CD4-positive, alpha-beta T cell treated with Interleukin-15 for 4 hours (primary cell): ENCODE data around the gene STK31.
"Not testable (repeated sequence)": the region's sequence is repeated elsewhere in the genome, so short reads cannot be mapped to it uniquely, and the experiment has no call there.

Experiments used
- DNase-seq: peaks from one replicate; pipeline ENCODE4 v3.0.0-alpha.2; 2020; ENCODE audit warnings: low spot score

Gene STK31

DNA sequence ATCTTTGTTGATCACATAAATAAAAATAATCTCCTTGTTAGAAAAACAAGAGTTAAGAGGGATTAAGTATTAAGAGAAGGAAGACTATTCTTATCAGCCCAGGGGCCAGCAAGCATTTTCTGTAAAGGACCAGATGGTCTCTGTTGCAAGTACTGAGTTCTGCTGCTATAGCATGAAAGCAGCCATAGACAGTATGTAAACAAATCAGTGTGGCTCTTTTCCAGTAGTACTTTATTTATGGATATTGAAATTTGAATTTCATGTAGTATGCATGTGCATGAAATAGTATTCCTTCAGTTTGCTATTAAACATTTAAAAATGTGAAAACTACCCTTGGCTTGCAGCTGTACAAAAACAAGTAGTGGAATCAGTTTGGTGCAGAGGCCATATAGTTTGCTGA lies 81.7 kb downstream of the STK31 start:
- DNase-seq: no peak

DNA sequence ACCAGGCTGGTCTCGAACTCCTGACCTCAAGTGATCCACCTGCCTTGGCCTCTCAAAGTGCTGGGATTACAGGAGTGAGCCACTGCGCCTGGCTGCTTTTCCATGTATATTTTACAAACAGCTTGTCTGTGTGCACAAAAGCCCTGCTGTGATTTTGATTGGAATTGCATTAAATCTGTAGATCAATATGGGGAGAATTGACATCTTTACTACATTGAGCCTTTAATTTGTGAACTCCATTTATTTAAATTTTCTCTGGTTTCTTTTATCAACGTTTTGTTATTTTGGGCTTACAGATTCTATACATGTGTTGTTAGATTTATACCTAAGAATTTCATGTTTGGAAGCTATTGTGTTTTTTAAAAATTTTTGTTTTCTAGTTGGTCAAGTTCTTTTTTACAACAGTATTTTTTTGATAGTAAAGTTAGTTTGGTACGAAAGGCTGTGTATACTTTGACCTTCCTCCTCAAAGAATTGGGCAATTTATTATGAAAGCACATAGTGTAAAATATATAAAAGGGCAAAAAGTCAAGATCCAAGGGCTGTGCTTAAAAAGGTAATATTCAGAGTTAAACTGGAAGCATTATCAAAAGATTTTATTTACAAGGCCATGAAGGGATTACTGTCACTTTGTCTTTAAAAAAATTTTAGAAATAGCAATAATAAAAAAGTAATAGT lies 92.8 kb downstream of the STK31 start:
- no peak for DNase-seq

DNA sequence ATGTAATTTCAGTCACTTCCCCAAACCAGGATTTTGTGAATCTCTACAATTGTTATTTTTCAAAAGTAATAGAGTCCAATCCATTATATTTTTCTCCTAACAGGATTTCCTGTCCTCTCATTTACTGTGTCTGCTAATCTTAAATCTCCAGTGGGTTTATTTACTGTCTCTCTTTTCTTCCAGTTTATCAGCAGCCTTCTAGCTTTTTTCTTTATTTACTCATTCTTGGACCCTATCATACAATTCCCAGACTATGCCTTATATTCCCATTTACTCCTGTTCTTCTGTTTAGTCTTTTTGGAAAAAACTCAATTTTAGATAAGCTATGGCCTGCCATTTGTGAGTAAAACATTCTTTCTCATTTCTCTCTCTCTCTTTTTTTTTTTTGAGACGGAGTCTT lies 94.7 kb downstream of the STK31 start:
- DNase-seq: no peak

DNA sequence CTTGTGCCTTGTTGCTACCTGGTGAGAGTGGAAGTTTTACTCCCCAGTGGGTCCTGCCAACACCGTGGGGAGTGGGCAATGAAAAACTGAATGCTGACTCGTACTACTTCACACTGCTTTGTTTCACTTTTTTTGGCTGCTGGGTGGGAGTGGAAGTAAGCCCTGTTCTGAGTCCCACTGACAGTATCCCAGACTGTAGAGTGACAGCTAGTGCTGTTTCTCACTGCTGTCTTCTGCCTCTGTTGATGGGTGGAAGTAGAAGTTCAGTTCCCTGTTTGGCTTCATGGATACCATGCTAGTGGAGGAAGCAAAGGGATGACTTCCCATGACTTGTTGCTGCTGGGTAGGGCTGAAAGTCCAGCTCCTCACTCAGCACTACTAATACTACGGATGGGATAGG lies 98.4 kb downstream of the STK31 start:
- no peak for DNase-seq

DNA sequence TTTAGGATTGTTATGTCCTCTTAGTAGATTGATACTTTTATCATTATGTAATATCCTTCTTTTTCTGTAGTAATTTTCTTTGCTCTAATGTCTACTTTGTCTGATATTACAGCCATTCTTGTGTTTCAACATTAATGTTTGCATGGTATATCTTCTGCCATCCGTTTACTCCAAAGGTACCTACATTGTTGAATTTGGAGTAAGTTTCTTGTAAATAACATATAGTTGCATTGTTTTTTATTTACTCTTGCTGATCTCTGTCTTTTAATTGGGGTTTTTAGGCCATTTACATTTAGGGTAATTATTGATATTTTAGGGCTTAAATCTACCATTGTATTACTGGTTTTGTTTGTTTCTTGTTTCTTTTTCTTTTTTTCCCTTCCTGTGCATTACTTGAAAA lies 100.1 kb downstream of the STK31 start:
- DNase-seq: no peak

DNA sequence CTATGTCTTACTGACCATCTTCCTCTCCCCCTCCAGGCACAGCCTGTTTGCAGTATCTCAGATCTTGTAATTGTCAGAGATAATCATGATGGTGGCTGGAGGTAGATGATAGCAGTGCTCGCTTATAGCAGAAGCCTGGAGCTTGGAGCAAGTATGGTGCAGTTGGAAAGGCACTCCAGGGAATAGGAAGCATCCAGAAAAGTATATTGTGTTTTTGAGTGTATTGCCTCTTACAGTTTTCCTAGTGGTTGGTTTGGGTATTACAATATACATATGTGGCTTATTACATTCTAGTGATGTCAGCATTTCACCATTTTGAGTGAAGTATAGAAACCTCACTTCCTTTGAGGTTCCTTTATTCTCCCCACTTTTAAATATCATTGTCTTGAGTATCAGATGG lies 101.5 kb downstream of the STK31 start:
- no peak for DNase-seq

DNA sequence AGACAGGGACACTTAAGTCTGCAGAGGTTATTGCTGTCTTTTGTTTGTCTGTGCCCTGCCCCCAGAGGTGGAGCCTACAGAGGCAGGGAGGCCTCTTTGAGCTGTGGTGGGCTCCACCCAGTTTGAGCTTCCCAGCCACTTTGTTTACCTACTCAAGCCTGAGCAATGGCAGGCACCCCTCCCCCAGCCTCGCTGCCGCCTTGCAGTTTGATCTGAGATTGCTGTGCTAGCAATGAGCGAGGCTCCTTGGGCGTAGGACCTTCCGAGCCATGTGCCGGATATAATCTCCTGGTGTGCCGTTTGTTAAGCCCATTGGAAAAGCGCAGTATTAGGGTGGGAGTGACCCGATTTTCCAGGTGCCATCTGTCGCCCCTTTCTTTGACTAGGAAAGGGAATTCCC lies 118.1 kb downstream of the STK31 start:
- not testable (repeated sequence) for DNase-seq

DNA sequence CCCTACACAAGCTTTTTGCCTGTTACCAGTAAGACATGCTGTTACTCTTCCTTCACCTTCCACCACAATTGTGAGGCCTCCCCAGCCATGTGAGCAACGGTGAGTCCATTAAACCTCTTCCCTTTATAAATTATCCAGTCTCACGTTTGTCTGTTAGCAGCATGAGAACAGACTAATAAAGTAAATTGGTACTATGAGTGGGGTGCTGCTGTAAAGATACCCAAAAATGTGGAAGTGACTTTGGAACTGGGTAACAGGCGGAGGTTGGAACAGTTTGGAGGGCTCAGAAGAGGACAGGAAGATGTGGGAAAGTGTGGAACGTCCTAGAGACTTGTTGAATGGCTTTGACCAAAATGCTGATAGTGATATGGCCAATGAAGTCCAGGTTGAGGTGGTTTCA lies 122.7 kb downstream of the STK31 start:
- not testable (repeated sequence) for DNase-seq

DNA sequence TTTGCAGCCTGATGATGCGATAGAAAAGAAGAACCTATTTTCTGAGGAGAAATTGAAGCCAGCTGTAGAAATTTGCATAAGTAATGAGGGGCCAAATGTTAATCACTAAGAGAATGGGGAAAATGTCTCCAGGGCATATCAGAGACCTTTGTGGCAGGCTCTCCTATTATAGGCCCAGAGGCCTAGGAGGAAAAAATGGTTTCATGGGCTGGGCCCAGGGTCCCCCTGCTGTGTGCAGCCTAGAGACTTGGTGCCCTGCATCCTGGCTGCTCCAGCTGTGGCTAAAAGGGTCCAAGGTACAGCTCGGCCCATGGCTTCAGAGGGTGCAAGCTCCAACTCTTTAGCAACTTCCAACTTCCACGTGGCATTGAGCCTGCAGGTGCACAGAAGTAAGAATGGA lies 123.4 kb downstream of the STK31 start:
- no peak for DNase-seq

DNA sequence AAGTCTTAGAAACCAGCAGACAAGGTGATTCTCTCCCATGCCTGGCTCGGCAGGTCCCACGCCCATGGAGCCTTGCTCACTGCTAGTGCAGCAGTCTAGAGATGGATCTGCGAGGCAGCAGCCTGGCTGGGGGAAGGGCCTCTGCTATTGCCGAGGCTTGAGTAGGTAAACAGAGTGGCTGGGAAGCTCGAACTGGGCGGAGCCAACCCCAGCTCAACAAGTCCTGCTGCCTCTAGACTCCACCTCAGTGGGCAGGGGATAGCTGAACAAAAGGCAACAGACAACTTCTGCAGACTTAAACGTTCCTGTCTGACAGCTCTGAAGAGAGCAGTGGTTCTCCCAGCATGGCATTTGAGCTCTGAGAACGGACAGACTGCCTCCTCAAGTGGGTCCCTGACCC lies 134.8 kb downstream of the STK31 start:
- not testable (repeated sequence) for DNase-seq

DNA sequence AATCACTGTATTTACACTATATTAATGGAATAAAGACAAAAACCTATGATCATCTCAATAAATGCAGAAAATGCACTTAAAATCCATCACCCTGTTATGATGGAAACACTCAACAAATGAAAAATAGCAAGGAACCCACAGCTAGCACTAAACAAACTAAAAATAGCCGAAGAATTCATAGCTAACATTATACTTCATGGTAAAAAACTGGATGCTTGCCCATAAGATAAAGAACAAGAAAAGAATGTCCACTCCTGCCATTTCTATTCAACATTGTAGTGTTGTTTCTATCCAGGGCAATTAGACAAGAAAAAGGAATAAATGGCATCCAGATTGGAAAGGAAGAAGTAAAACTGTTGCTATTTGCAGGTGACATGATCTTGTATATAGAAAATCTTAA lies 142.1 kb downstream of the STK31 start:
- no peak for DNase-seq

DNA sequence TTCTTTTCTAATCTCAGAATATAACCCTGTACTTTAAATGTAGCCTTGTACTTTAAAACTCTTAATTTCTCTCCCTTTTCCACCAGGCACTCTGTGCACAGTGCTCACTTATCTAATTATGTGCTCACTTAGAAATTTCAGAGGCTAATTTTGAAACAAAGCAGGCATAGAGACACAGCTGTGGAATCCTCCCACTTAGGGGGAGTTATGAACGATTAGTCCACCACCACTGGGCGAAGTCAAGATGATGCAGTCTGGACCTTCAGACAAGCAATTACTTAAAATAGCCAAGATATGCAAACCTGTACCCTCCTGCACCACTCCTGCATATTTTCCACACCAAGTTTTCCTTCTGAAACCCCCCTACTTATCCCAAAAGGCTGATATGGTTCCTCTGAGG lies 143.0 kb downstream of the STK31 start:
- no peak for DNase-seq

DNA sequence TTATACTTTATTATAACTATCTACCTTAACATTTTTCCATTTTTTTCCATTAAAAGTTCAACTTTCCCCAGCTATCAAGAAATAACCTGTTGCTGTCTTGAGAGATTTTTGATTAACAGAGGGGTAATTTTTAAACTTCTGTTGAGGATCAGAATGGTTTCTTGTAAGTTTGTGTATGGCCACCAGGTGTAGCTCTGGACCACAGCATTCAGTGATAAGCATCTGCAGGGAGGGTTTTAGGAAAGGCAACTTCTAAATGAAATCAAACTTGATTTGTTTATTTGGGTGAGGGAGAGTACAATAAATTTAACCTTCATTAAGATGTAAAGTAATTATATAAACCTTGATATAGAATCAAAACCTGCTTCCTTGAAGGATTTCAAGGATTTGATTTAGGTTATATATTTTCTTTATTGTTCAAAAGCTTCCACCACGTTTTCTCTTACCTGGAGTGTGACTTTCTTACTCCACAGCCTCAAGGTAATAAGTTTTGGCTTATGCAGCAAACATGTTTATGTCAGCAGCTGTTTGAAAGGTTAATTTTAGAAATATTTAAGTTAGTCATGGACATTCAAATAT lies 153.3 kb downstream of the STK31 start:
- peak; percentile 12 for DNase-seq

DNA sequence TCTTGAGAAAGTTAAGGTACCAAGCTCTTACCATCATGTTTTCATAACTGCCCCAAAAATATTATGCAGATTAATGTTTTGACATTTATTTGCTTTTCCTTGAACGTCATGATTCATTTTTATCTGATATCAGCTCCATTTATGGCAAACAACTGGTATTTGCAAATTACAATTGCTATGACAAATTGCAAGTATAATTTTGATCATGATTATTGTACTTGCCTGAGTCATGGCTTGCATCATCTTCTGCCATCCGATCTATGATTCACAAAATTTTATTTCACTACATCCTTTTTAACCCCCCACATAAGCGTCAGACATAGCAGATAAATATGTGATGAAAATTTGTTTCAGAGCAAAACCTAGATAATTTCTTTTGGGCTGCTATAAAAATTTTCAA lies 155.0 kb downstream of the STK31 start:
- no peak for DNase-seq

DNA sequence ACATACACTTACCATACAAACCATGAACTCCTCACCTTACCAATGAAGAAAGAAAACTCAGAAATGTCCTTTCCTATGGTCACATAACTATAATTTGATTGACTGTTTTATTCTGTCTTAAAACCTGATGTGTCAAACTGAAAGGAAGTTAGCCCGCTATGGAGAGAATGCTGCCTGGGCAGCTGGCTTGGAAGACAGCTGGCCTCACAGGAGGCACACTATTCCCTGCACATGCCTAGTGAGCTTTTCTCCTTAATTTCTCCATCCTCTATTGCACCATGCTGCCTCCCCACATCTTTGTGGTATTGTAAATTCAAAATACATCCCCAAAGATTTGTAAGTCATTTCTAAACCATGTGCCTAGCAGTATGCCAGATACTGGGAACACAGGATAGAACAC lies 163.3 kb downstream of the STK31 start:
- DNase-seq: no peak

DNA sequence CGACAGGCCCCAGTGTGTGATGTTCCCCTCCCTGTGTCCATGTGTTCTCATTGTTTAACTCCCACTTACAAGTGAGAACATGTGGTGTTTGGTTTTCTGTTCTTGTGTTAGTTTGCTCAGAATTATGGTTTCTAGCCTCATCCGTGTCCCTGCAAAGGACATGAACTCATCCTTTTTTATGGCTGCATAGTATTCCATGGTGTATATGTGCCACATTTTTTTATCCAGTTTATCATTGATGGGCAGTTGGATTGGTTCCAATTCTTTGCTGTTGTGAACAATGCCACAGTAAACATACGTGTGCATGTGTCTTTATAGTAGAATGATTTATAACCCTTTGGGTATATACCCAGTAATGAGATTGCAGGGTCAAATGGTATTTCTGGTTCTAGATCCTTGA lies 166.5 kb downstream of the STK31 start:
- not testable (repeated sequence) for DNase-seq
